ENCODE results near the gene XRCC4. TPM values are rescaled to one million over a fixed set of nuclear protein-coding genes. Genes with fewer than 3 reads are reported as not detected.

The XRCC4 gene
- total and polyA plus RNA-seq, 2 of the 8 experiments (the other 6 are each of a cell fraction or from before 2014, with no cell fraction given): 3.0 to 8.3 TPM

- H2BK12ac ChIP-seq (ENCODE audit: low read depth, low read length): no peak overlapping the region
- peaks cover 0 to 3% (median 2%) of the 10 kb centered on the region in 4 experiments; a peak in 2 of 7 replicates for H3K4me1 ChIP-seq (replicated peaks in 1 of 4; ENCODE audit: control insufficient read depth in 3 of 4, insufficient read depth in 4 of 4, low read length in 3 of 4)
- no peaks in the 10 kb centered on the region for H3K9me3 ChIP-seq (ENCODE audit: insufficient read depth in 2 of 2, low read depth in 1 of 2, low read length in 1 of 2)
- TF ChIP-seq POU5F1 (IDR thresholded peaks at IDR 0.05; ENCODE audit: low read depth, low read length): no peak
- TF ChIP-seq CTBP2 (IDR thresholded peaks at IDR 0.05; ENCODE audit: borderline replicate concordance, insufficient read depth, insufficient read length, low read length): no peak
- no peak for TF ChIP-seq ZNF274 (IDR thresholded peaks at IDR 0.05; ENCODE audit: borderline replicate concordance, extremely low read depth, low read length)
- no peak for TF ChIP-seq RFX5 (IDR thresholded peaks at IDR 0.05; ENCODE audit: borderline replicate concordance, low read depth, low read length)
- no peak for TF ChIP-seq BRCA1 (IDR thresholded peaks at IDR 0.05; ENCODE audit: low read depth, low read length)
- TF ChIP-seq RNF2 (IDR thresholded peaks at IDR 0.05; ENCODE audit: borderline replicate concordance, low read depth, low read length, missing control alignments, poor library complexity, severe bottlenecking): no peak
- TF ChIP-seq SP2 (IDR thresholded peaks at IDR 0.05; ENCODE audit: low read length): no peak
- TF ChIP-seq HDAC6 (IDR thresholded peaks at IDR 0.05; ENCODE audit: low read depth, low read length): no peak
- TF ChIP-seq, protein P1, sequence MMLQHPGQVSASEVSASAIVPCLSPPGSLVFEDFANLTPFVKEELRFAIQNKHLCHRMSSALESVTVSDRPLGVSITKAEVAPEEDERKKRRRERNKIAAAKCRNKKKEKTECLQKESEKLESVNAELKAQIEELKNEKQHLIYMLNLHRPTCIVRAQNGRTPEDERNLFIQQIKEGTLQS (IDR thresholded peaks at IDR 0.05; ENCODE audit: insufficient read depth, low read depth, low read length): no peak
- no peak for TF ChIP-seq EP300 (IDR thresholded peaks at IDR 0.05; ENCODE audit: borderline replicate concordance in 1 of 2, low read depth in 2 of 2, low read length in 2 of 2)
- no peak for TF ChIP-seq CREB1 (IDR thresholded peaks at IDR 0.05)
- no peak for TF ChIP-seq CBX5 (IDR thresholded peaks at IDR 0.05; ENCODE audit: low read depth, low read length)
- no peak overlapping the region for H3K18ac ChIP-seq (ENCODE audit: extremely low read depth, low read length)
- H3K4me3 ChIP-seq (ENCODE audit: extremely low read depth in 1 of 4, insufficient read depth in 2 of 4, low read depth in 3 of 4, low read length in 4 of 4): no peak overlapping the region
- DNase-seq (ENCODE audit: low read depth in 1 of 2, low spot score in 2 of 2) (no peak), FAIRE-seq (no peak)
- CTCF ChIA-PET (ENCODE audit: partially characterized antibody): interaction anchor here (1.6 to 2.0 kb wide), 2 partner anchors 9 to 18 kb away, joined by 3 to 7 read pairs; no protein-coding TSS in a partner anchor
- H2AK5ac ChIP-seq (ENCODE audit: low read depth, low read length): no peak overlapping the region
- H3K27me3 ChIP-seq (replicated peaks in 1 of 4; ENCODE audit: control insufficient read depth in 3 of 4, extremely low read depth in 1 of 4, insufficient read depth in 3 of 4, low read length in 3 of 4): no peaks in the 10 kb centered on the region
- no peak overlapping the region for H4K91ac ChIP-seq (replicated peaks; ENCODE audit: insufficient read length, low read length)
- POLR2A ChIA-PET (ENCODE audit: partially characterized antibody): no interaction called here
- H3K36me3 ChIP-seq (ENCODE audit: control insufficient read depth in 2 of 4, insufficient read depth in 4 of 4, low read length in 3 of 4): no peaks in the 10 kb centered on the region
- H2BK5ac ChIP-seq (ENCODE audit: low read depth, low read length): no peak overlapping the region
- no peak overlapping the region for H3K4me2 ChIP-seq (ENCODE audit: insufficient read depth in 1 of 2, low read depth in 2 of 2, low read length in 2 of 2)
- no peaks in the 10 kb centered on the region for H3K23me2 ChIP-seq (ENCODE audit: low read depth, low read length)
- H4K5ac ChIP-seq (ENCODE audit: insufficient read length, low read depth, low read length): no peak overlapping the region
- H2BK20ac ChIP-seq (ENCODE audit: low read length): no peak overlapping the region
- no peaks in the 10 kb centered on the region for H4K20me1 ChIP-seq (replicated peaks in 1 of 2; ENCODE audit: control insufficient read depth in 1 of 2, insufficient read depth in 2 of 2, low read length in 2 of 2)
- no peak overlapping the region for H3K14ac ChIP-seq (ENCODE audit: insufficient read length)
- H4K8ac ChIP-seq (ENCODE audit: extremely low read depth, insufficient read depth, low read length): no peak overlapping the region
- no peak overlapping the region for H3K9ac ChIP-seq (replicated peaks in 1 of 4; ENCODE audit: extremely low read depth in 1 of 4, low read depth in 3 of 4, low read length in 3 of 4)
- WGBS, 2 experiments (ENCODE audit: extremely low coverage in 1 of 2, insufficient coverage in 1 of 2, insufficient read length in 1 of 2, insufficient replicate concordance in 2 of 2, low coverage in 1 of 2, low lambda C conversion rate in 2 of 2, missing lambda C conversion rate in 1 of 2): 90% methylated on average over 3 of the region's 3 CpGs; no CpG with 5 or more reads in 1 of the 2 experiments
- no peak overlapping the region for H3K56ac ChIP-seq (replicated peaks; ENCODE audit: insufficient read length, low read depth, low read length)
- H3K4ac ChIP-seq (replicated peaks; ENCODE audit: insufficient read length, low read depth, low read length): no peak overlapping the region
- no peak overlapping the region for H3K23ac ChIP-seq (ENCODE audit: insufficient read length)
- H3K79me1 ChIP-seq (ENCODE audit: low read depth, low read length): no peaks in the 10 kb centered on the region
- H2BK15ac ChIP-seq (ENCODE audit: low read length): no peak overlapping the region
- no peak overlapping the region for H2BK120ac ChIP-seq (replicated peaks; ENCODE audit: low read depth, low read length)
- no peak overlapping the region for H3K27ac ChIP-seq (ENCODE audit: low read depth, low read length)
- no peaks in the 10 kb centered on the region for H3K79me2 ChIP-seq (ENCODE audit: control insufficient read depth in 1 of 2, insufficient read depth in 2 of 2, low read length in 2 of 2)
- H2AFZ ChIP-seq (ENCODE audit: low read length): no peak overlapping the region
Measured at GRCh38 chr5:83368835-83369234, 291.5 kb downstream of the XRCC4 start.
